SK-N-SH (cell line): ENCODE measurements around the gene PPEF1. TPM values are rescaled to one million over a fixed set of nuclear protein-coding genes. Genes with fewer than 3 reads are reported as not detected.

Source experiments
- CTCF ChIA-PET: fragments of 300-600, 350-600 bp; formaldehyde crosslinking; extraction: SDS; loops from one replicate; lab custom pipeline; 2021; lab: Yijun Ruan, JAX
- POLR2A ChIA-PET: fragments of 350-600 bp; sonication (Branson Sonifier 250); formaldehyde crosslinking; extraction: SDS; loops from one replicate; lab custom pipeline; 2020; ENCODE audit warnings: antibody characterized with exemption, inconsistent platforms; lab: Yijun Ruan, JAX
- DNase-seq: peaks from one replicate; pipeline ENCODE4 v3.0.0; 2012
- H2AFZ ChIP-seq: fragments of 200-600 bp; sonication (generic); 2 replicates; pipeline ENCODE4 v1.8.1; 2016; ENCODE audit warnings: antibody characterized with exemption, mild to moderate bottlenecking, low read depth
- H3F3A ChIP-seq: fragments of 200-600 bp; sonication (generic); replicated peaks from 2 replicates; pipeline ENCODE3; 2016; ENCODE audit warnings: antibody characterized with exemption, mild to moderate bottlenecking; ENCODE audit not compliant: insufficient read depth
- H3K27ac ChIP-seq, 2 experiments: fragments of 200-500 bp in 1 of 2; fragments of 200-600 bp in 1 of 2; sonication (Bioruptor generic) in 1 of 2; sonication (generic), shearing (Covaris generic) in 1 of 2; 2 replicates each; pipeline versions ENCODE4 v1.5.1 to v1.6.1; 2014 to 2016; ENCODE audit warnings: low read depth in 2 of 2, inconsistent platforms in 1 of 2, low read length in 1 of 2, mild to moderate bottlenecking in 1 of 2, mixed read lengths in 1 of 2
- H3K27me3 ChIP-seq: fragments of 200-600 bp; sonication (generic), shearing (Covaris generic); 2 replicates; pipeline ENCODE4 v1.6.1; 2016; ENCODE audit warnings: mixed run types; ENCODE audit not compliant: insufficient read depth
- H3K36me3 ChIP-seq, 2 experiments: fragments of 200-500 bp in 1 of 2; fragments of 200-600 bp in 1 of 2; sonication (Bioruptor generic) in 1 of 2; sonication (generic) in 1 of 2; replicated peaks in 1 of 2; 2 replicates each; pipeline versions ENCODE3 to v1.5.1; 2014 to 2016; ENCODE audit warnings: low read length in 1 of 2, mild to moderate bottlenecking in 1 of 2; ENCODE audit not compliant: insufficient read depth in 2 of 2, control insufficient read depth in 1 of 2
- H3K4me1 ChIP-seq, 2 experiments: fragments of 200-500 bp in 1 of 2; fragments of 200-600 bp in 1 of 2; sonication (Bioruptor generic) in 1 of 2; sonication (generic), shearing (Covaris generic) in 1 of 2; 2 replicates each; pipeline versions ENCODE4 v1.5.1 to v1.6.1; 2014 to 2016; ENCODE audit warnings: low read depth in 1 of 2, low read length in 1 of 2, mixed run types in 1 of 2; ENCODE audit not compliant: insufficient read depth in 2 of 2, control insufficient read depth in 1 of 2
- H3K4me2 ChIP-seq: fragments of 200-600 bp; sonication (generic), shearing (Covaris generic); 2 replicates; pipeline ENCODE4 v1.6.1; 2017; ENCODE audit warnings: mixed run types
- H3K4me3 ChIP-seq, 2 experiments: fragments of 200-500 bp in 1 of 2; fragments of 200-600 bp in 1 of 2; sonication (Bioruptor generic) in 1 of 2; sonication (generic), shearing (Covaris generic) in 1 of 2; 2 replicates each; pipeline versions ENCODE4 v1.5.1 to v1.8.1; 2014 to 2016; ENCODE audit warnings: low read depth in 2 of 2, inconsistent platforms in 1 of 2, low read length in 1 of 2, mild to moderate bottlenecking in 1 of 2, mixed read lengths in 1 of 2, moderate library complexity in 1 of 2
- H3K79me2 ChIP-seq: fragments of 200-600 bp; sonication (generic); 2 replicates; pipeline ENCODE4 v1.8.1; 2017; ENCODE audit warnings: mild to moderate bottlenecking; ENCODE audit not compliant: insufficient read depth
- H3K9ac ChIP-seq: fragments of 200-600 bp; sonication (generic); 2 replicates; pipeline ENCODE4 v1.6.1; 2017; ENCODE audit warnings: mixed run types
- H3K9me2 ChIP-seq: fragments of 200-600 bp; sonication (generic); 2 replicates; pipeline ENCODE4 v1.6.1; 2017; ENCODE audit warnings: mixed run types
- H3K9me3 ChIP-seq: fragments of 200-600 bp; sonication (generic); 2 replicates; pipeline ENCODE4 v1.6.1; 2017; ENCODE audit warnings: mixed run types, mild to moderate bottlenecking, moderate library complexity
- H4K20me1 ChIP-seq: fragments of 200-600 bp; sonication (generic); 2 replicates; pipeline ENCODE4 v1.6.1; 2017; ENCODE audit warnings: mild to moderate bottlenecking, mixed run types; ENCODE audit not compliant: insufficient read depth
- CTCF ChIP-seq: fragments of 200-600 bp; sonication (generic); IDR thresholded peaks from 2 replicates; pipeline ENCODE4 v1.6.1; 2017; ENCODE audit warnings: antibody characterized with exemption, mild to moderate bottlenecking, moderate library complexity
- EZH2phosphoT487 ChIP-seq: fragments of 200-600 bp; sonication (generic); IDR thresholded peaks from 2 replicates; pipeline ENCODE4 v1.6.1; 2017; ENCODE audit warnings: low read depth, mixed run types, mild to moderate bottlenecking, antibody characterized with exemption, moderate library complexity, borderline replicate concordance
- NFIC ChIP-seq: IDR thresholded peaks from 2 replicates; pipeline ENCODE4 v1.4.0; 2012; ENCODE audit warnings: borderline replicate concordance
- PBX3 ChIP-seq: IDR thresholded peaks from 2 replicates; pipeline ENCODE4; 2012
- RAD21 ChIP-seq: IDR thresholded peaks from 2 replicates; pipeline ENCODE4 v1.6.1; 2012; ENCODE audit warnings: mild to moderate bottlenecking, low read length
- RFX5 ChIP-seq: IDR thresholded peaks from 2 replicates; pipeline ENCODE4 v1.6.1; 2012; ENCODE audit warnings: mild to moderate bottlenecking, improper control_type of control experiment, low read length
- USF1 ChIP-seq: IDR thresholded peaks from 2 replicates; pipeline ENCODE4 v1.4.0; 2012; ENCODE audit warnings: low read depth, borderline replicate concordance
- YY1 ChIP-seq: IDR thresholded peaks from 2 replicates; pipeline ENCODE4 v1.4.0; 2012; ENCODE audit warnings: low read depth, mild to moderate bottlenecking
- WGBS: methylation state at CpG from one replicate; pipeline ENCODE4 v1.1.6; 2017; ENCODE audit warnings: low lambda C conversion rate; 5-methylcytosine and 5-hydroxymethylcytosine counted together
- polyA plus RNA-seq, 3 experiments: library from polyadenylated mRNA; depleted of rRNA; stranded (reverse); fragments of >200 nt; gene quantifications; 2 replicates each; pipeline ENCODE4 v1.2.3, GENCODE V29; 2012

The PPEF1 gene
- polyA plus RNA-seq, 1 of the 3 experiments (the other 2 are of a cell fraction) = 0.16 TPM

GRCh38 chrX:18698737-18699650 lies 8.5 kb upstream of the PPEF1 start (continued):
- no peak for TF ChIP-seq CTCF
- no peak for TF ChIP-seq RFX5
- TF ChIP-seq USF1 = no peak
- no peak for TF ChIP-seq EZH2phosphoT487
- TF ChIP-seq YY1 = no peak
- TF ChIP-seq PBX3 = no peak
- TF ChIP-seq, all 33 proteins: peak for 0

- H3K79me2 ChIP-seq = no peaks in the 10 kb centered on the region
- DNase-seq = no peak
- no peaks in the 10 kb centered on the region for H3F3A ChIP-seq
- peak overlapping the region; percentile 58; the same call in 1 of the 2 replicates for H3K4me2 ChIP-seq
- H3K9me3 ChIP-seq = no peaks in the 10 kb centered on the region
- no peak overlapping the region for H3K9ac ChIP-seq
- H3K27ac ChIP-seq = peak overlapping the region in 1 of 2 experiments; percentile 65; a peak in 2 of 4 replicates
- H3K36me3 ChIP-seq = no peaks in the 10 kb centered on the region
- CTCF ChIA-PET = interaction anchor here (1.0 to 1.2 kb wide), 4 partner anchors 12 to 67 kb away, joined by 3 to 4 read pairs (median 3); no protein-coding TSS in a partner anchor
- no peaks in the 10 kb centered on the region; the same call in 1 of the 2 replicates for H3K27me3 ChIP-seq
- TF ChIP-seq RAD21 (no peak), NFIC (peak; percentile 37; the same call in 1 of the 2 replicates)
- no peaks in the 10 kb centered on the region for H4K20me1 ChIP-seq
- POLR2A ChIA-PET = no interaction called here
- H3K9me2 ChIP-seq = no peaks in the 10 kb centered on the region
- 38% methylated on average over 5 of the region's 5 CpGs for WGBS
- no peak overlapping the region for H2AFZ ChIP-seq
- peaks cover 0 to 14% of the 10 kb centered on the region in 2 experiments; a peak in 1 of 4 replicates for H3K4me1 ChIP-seq
- H3K4me3 ChIP-seq = no peak overlapping the region
Measured at GRCh38 chrX:18701621-18702361, 5.7 kb upstream of the PPEF1 start.
